ENCODE data around the gene ACSBG1.

DNA sequence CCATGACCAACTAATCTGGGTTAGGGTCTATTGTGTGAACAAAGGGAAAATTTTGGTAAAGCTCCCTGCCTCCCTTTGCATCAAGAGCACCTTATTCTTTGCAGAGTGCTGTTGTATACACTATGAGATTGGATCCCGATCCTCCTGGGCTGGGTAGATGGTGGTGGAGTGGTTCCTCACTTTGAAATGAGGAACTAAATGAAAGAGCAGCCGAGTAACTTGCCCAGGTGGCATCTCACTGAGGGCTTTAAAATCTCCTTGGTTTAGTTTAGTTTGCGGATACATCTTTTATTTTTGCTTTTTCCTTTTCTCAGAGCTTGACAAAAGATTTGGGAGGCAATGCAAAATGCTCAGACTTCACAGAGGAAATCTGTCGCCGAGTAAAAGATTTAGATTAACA is 65.8 kb downstream of the ACSBG1 start:
- no peak for TF ChIP-seq POLR2AphosphoS5 (IDR thresholded peaks at IDR 0.05)
- TF ChIP-seq, protein P1, sequence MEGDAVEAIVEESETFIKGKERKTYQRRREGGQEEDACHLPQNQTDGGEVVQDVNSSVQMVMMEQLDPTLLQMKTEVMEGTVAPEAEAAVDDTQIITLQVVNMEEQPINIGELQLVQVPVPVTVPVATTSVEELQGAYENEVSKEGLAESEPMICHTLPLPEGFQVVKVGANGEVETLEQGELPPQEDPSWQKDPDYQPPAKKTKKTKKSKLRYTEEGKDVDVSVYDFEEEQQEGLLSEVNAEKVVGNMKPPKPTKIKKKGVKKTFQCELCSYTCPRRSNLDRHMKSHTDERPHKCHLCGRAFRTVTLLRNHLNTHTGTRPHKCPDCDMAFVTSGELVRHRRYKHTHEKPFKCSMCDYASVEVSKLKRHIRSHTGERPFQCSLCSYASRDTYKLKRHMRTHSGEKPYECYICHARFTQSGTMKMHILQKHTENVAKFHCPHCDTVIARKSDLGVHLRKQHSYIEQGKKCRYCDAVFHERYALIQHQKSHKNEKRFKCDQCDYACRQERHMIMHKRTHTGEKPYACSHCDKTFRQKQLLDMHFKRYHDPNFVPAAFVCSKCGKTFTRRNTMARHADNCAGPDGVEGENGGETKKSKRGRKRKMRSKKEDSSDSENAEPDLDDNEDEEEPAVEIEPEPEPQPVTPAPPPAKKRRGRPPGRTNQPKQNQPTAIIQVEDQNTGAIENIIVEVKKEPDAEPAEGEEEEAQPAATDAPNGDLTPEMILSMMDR (IDR thresholded peaks at IDR 0.05), result no peak
- TF ChIP-seq EP300 (IDR thresholded peaks at IDR 0.05), result no peak
- TF ChIP-seq POLR2A (IDR thresholded peaks at IDR 0.05), result no peak
